HL-60 (cell line): ENCODE data around the gene WDPCP.

ENCODE experiments used
- GABPA ChIP-seq: IDR thresholded peaks from 2 replicates; pipeline ENCODE4 v1.6.1; 2012; ENCODE audit warnings: low read depth
- POLR2AphosphoS5 ChIP-seq: IDR thresholded peaks from 2 replicates; pipeline ENCODE4 v1.6.1; 2012; ENCODE audit warnings: low read depth
- TF ChIP-seq, protein P1 (sequence below): IDR thresholded peaks from one replicate; pipeline ENCODE4 v1.5.1; 2011; ENCODE audit warnings: low read length, control low read depth, inconsistent platforms; ENCODE audit not compliant: insufficient read depth

DNA sequence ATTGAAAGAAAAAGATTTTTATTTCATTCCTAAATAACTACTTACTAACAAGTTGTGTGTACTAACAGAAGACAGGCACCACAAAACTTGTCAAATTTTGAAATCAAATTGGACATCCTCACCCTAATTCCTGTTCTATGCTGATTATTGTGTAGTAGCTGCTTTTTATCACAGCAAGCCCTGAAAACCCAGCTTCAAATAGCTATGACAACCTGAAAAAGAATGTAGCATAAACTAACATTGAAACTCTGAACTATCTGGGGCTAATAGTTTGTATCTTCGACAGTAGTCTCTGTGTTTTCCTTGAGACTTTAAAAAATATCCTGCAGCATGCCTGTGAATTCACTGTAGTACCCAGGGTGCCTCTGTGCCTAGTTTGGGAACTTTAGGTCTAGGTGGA, 122.6 kb downstream of the WDPCP start:
- TF ChIP-seq POLR2AphosphoS5, result no peak
- TF ChIP-seq, protein P1, sequence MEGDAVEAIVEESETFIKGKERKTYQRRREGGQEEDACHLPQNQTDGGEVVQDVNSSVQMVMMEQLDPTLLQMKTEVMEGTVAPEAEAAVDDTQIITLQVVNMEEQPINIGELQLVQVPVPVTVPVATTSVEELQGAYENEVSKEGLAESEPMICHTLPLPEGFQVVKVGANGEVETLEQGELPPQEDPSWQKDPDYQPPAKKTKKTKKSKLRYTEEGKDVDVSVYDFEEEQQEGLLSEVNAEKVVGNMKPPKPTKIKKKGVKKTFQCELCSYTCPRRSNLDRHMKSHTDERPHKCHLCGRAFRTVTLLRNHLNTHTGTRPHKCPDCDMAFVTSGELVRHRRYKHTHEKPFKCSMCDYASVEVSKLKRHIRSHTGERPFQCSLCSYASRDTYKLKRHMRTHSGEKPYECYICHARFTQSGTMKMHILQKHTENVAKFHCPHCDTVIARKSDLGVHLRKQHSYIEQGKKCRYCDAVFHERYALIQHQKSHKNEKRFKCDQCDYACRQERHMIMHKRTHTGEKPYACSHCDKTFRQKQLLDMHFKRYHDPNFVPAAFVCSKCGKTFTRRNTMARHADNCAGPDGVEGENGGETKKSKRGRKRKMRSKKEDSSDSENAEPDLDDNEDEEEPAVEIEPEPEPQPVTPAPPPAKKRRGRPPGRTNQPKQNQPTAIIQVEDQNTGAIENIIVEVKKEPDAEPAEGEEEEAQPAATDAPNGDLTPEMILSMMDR, result no peak
- no peak for TF ChIP-seq GABPA
